ENCODE measurements around the gene LAMB4. TPM values are rescaled to one million over a fixed set of nuclear protein-coding genes. Genes with fewer than 3 reads are reported as not detected.

Gene LAMB4
- total RNA-seq, 1 donor from 2014 or later: 1.1 TPM

DNA sequence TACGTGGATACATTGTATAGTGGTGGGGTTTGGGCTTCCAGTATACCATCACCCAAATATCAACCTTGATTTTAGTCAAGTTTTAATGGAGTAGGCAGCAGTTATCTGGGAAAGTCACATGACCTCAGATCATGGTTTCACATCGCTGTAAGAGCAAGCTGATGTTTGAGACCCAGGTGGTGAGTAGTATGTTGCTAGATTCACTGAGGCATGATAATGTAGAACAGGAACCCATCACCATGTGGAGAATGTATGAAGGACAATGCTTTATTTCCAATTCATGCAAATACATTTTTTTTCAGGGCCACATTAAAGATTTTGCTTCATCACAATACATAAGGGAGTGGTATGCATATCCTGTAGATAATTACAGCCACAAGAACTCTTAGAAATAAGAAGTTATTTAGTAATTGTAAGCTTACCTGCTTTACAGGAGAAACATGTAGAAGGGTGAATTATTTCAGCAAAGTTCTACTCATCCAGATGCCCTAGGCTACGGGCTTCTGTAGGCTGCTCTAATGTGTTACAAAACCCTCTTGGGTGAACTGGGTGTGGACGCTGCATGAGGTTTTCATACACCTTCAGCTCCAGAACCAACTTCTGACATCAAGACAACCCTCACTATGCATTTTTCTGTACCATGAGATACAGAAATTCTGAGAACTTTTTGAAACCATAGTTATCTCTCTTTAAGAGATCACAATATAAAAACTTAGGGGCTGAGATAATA is 27.6 kb upstream of the LAMB4 start:
- TF ChIP-seq, protein P1, sequence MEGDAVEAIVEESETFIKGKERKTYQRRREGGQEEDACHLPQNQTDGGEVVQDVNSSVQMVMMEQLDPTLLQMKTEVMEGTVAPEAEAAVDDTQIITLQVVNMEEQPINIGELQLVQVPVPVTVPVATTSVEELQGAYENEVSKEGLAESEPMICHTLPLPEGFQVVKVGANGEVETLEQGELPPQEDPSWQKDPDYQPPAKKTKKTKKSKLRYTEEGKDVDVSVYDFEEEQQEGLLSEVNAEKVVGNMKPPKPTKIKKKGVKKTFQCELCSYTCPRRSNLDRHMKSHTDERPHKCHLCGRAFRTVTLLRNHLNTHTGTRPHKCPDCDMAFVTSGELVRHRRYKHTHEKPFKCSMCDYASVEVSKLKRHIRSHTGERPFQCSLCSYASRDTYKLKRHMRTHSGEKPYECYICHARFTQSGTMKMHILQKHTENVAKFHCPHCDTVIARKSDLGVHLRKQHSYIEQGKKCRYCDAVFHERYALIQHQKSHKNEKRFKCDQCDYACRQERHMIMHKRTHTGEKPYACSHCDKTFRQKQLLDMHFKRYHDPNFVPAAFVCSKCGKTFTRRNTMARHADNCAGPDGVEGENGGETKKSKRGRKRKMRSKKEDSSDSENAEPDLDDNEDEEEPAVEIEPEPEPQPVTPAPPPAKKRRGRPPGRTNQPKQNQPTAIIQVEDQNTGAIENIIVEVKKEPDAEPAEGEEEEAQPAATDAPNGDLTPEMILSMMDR (IDR thresholded peaks at IDR 0.05; ENCODE audit: unreplicated experiment): no peak
- no peak for DNase-seq (ENCODE audit: low spot score)
- Mint-ChIP-seq H3K4me3 (ENCODE audit: unreplicated experiment) (no peak overlapping the region), H3K36me3 (ENCODE audit: low read depth, unreplicated experiment) (no peaks in the 10 kb centered on the region), H3K27me3 (ENCODE audit: unreplicated experiment) (peaks cover 2% of the 10 kb centered on the region), H3K9me3 (ENCODE audit: unreplicated experiment) (no peaks in the 10 kb centered on the region), H3K4me1 (ENCODE audit: unreplicated experiment) (no peaks in the 10 kb centered on the region), H3K27ac (ENCODE audit: unreplicated experiment) (no peak overlapping the region)

DNA sequence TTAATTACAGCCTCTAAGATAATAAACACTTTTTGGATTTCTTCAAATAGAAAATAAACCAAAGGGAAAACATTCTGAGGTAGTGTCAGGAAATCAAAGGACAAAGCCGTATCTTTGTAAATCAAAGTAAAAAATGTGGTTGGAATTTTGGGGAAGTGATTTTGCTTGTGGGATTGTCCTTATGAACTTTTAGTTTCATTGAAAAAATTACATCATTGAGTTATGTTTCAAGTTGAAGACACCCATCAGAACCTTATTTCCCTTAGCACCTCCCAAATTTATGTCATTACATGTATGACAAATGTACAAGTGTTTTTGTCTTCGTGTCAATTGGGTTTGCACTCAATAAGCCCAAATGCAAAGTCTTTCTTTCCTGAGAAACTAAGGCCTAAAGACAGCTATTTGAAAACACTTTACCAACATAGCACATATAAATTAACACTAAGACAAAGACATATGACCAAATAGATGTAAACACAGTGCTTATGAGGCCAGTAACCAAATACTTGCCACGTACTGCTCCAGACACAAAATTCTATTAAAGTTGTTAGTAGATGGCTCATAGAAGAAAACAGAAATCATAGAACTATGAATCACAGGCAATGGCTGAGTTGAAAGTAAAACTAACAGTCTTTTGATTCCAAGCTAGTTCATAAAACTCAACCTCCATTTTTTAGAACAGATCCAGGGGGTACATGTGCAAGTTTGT is 26.9 kb upstream of the LAMB4 start:
- H3K9me3 Mint-ChIP-seq (ENCODE audit: unreplicated experiment): no peaks in the 10 kb centered on the region
- TF ChIP-seq, protein P1 (IDR thresholded peaks at IDR 0.05; ENCODE audit: unreplicated experiment): no peak
- H3K4me3 Mint-ChIP-seq (ENCODE audit: unreplicated experiment): no peak overlapping the region
- H3K27ac Mint-ChIP-seq (ENCODE audit: unreplicated experiment): no peak overlapping the region
- H3K4me1 Mint-ChIP-seq (ENCODE audit: unreplicated experiment): no peaks in the 10 kb centered on the region
- no peaks in the 10 kb centered on the region for H3K36me3 Mint-ChIP-seq (ENCODE audit: low read depth, unreplicated experiment)
- DNase-seq (ENCODE audit: low spot score): no peak
- peaks cover 2% of the 10 kb centered on the region for H3K27me3 Mint-ChIP-seq (ENCODE audit: unreplicated experiment)

DNA sequence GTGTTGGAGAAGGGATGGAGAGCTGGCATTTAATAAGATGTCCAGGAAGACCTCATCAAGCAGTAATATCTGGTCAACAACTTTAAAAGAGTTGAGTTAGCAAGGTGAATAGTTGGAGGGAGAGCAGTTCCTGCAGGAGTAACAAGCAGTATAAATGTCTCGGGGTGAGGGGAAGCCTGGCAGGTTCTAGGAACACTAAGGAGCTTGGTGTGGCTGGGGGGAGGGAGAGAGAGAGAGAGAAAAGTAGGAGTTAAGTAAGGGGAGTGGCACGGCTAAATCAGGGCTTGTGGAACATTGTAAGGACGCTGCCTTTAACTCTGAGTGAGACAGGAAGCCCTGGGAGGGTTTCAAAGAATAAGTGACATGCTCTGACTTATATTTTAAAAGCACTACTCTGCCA is 22.0 kb upstream of the LAMB4 start:
- H3K36me3 Mint-ChIP-seq (ENCODE audit: low read depth, unreplicated experiment): no peaks in the 10 kb centered on the region
- no peak overlapping the region for H3K4me3 Mint-ChIP-seq (ENCODE audit: unreplicated experiment)
- no peak for DNase-seq (ENCODE audit: low spot score)
- H3K4me1 Mint-ChIP-seq (ENCODE audit: unreplicated experiment): no peaks in the 10 kb centered on the region
- TF ChIP-seq, protein P1 (IDR thresholded peaks at IDR 0.05; ENCODE audit: unreplicated experiment): no peak
- H3K27ac Mint-ChIP-seq (ENCODE audit: unreplicated experiment): no peak overlapping the region
- H3K27me3 Mint-ChIP-seq (ENCODE audit: unreplicated experiment): peaks cover 2% of the 10 kb centered on the region
- H3K9me3 Mint-ChIP-seq (ENCODE audit: unreplicated experiment): no peaks in the 10 kb centered on the region

DNA sequence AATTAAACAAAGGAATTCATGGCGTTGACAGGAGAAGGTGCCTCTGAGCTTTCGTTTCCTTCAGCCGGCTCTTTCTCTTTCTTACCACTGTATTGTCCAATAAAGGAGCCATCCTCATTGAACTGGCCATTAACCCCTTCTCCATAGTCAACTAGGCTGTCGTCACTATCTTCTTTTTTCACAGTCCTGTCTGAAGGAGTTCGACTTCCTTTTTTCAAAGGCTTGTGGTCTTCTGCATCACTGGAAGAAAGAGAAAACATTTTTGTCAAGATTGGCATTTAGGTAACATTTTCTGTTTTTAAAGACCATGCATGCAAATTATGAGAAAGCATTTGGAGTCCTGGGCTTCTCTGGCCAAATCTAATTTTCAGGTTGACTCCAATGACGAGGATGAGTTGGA is 19.7 kb upstream of the LAMB4 start:
- no peaks in the 10 kb centered on the region for H3K9me3 Mint-ChIP-seq (ENCODE audit: unreplicated experiment)
- H3K4me1 Mint-ChIP-seq (ENCODE audit: unreplicated experiment): no peaks in the 10 kb centered on the region
- no peak for DNase-seq (ENCODE audit: low spot score)
- H3K27ac Mint-ChIP-seq (ENCODE audit: unreplicated experiment): no peak overlapping the region
- TF ChIP-seq, protein P1 (IDR thresholded peaks at IDR 0.05; ENCODE audit: unreplicated experiment): no peak
- H3K36me3 Mint-ChIP-seq (ENCODE audit: low read depth, unreplicated experiment): no peaks in the 10 kb centered on the region
- no peaks in the 10 kb centered on the region for H3K27me3 Mint-ChIP-seq (ENCODE audit: unreplicated experiment)
- H3K4me3 Mint-ChIP-seq (ENCODE audit: unreplicated experiment): no peak overlapping the region

DNA sequence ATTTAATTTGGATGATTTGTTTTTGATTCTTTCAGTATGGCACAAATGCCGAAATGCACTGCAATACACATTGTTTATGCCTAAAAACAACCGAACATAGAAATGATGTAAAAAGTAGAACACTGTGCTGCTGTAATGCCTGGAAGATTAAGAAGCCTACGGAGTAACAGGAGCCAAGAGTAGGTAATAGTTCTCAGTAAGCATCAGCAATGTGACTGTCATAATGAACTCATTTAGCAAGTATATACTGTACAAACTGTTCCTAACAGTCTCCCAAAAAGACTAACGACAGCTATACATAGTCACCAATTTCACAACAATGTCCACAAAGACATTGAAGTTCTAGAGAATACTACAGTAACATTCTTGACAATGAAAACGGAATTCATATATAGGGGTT is 19.0 kb upstream of the LAMB4 start:
- H3K36me3 Mint-ChIP-seq (ENCODE audit: low read depth, unreplicated experiment): no peaks in the 10 kb centered on the region
- TF ChIP-seq, protein P1 (IDR thresholded peaks at IDR 0.05; ENCODE audit: unreplicated experiment): no peak
- H3K27me3 Mint-ChIP-seq (ENCODE audit: unreplicated experiment): no peaks in the 10 kb centered on the region
- no peaks in the 10 kb centered on the region for H3K4me1 Mint-ChIP-seq (ENCODE audit: unreplicated experiment)
- DNase-seq (ENCODE audit: low spot score): no peak
- no peak overlapping the region for H3K27ac Mint-ChIP-seq (ENCODE audit: unreplicated experiment)
- no peak overlapping the region for H3K4me3 Mint-ChIP-seq (ENCODE audit: unreplicated experiment)
- no peaks in the 10 kb centered on the region for H3K9me3 Mint-ChIP-seq (ENCODE audit: unreplicated experiment)
